Fibroblast of lung (primary cell): ENCODE data around the gene HERC3.

Source experiments
- CTCF ChIP-seq, 2 donors: IDR thresholded peaks in 1 of 2; conservative IDR thresholded peaks in 1 of 2; 1 replicate in 1 of 2; 2 replicates in 1 of 2; pipeline ENCODE4 v1.5.1; 2011 to 2012; ENCODE audit warnings: low read length in 2 of 2, control low read depth in 1 of 2, inconsistent platforms in 1 of 2, low read depth in 1 of 2, mild to moderate bottlenecking in 1 of 2
- EZH2 ChIP-seq: IDR thresholded peaks from 2 replicates; pipeline ENCODE4 v1.5.1; 2012; ENCODE audit warnings: low read length, control low read depth, mild to moderate bottlenecking; ENCODE audit errors: missing control alignments

GRCh38 chr4:88597970-88598660 lies 5.8 kb downstream of the HERC3 start:
- TF ChIP-seq CTCF (conservative IDR thresholded peaks at IDR 0.05 in 1 of 2, IDR thresholded peaks at IDR 0.05 in 1 of 2; ENCODE audit: low read depth in 1 of 2, low read length in 2 of 2) (no peak), EZH2 (no peak)
